Ovary (tissue), 3 donors: ENCODE results near the gene ADGRB2.

ENCODE experiments used
- CTCF ChIP-seq, 3 donors: fragments of 450-650 bp in 2 of 3; fragments of 200-600 bp in 1 of 3; IDR thresholded peaks; one replicate each; pipeline versions ENCODE4 v1.5.1 to v1.8.0; 2016 to 2022; ENCODE audit warnings: antibody characterized with exemption in 3 of 3, mild to moderate bottlenecking in 1 of 3
- POLR2A ChIP-seq: fragments of 450-650 bp; IDR thresholded peaks from one replicate; pipeline ENCODE4 v1.6.1; 2017; ENCODE audit warnings: antibody characterized with exemption, mild to moderate bottlenecking, moderate library complexity
- donor health status: DM: no; HTN: no; CAD: no.

DNA sequence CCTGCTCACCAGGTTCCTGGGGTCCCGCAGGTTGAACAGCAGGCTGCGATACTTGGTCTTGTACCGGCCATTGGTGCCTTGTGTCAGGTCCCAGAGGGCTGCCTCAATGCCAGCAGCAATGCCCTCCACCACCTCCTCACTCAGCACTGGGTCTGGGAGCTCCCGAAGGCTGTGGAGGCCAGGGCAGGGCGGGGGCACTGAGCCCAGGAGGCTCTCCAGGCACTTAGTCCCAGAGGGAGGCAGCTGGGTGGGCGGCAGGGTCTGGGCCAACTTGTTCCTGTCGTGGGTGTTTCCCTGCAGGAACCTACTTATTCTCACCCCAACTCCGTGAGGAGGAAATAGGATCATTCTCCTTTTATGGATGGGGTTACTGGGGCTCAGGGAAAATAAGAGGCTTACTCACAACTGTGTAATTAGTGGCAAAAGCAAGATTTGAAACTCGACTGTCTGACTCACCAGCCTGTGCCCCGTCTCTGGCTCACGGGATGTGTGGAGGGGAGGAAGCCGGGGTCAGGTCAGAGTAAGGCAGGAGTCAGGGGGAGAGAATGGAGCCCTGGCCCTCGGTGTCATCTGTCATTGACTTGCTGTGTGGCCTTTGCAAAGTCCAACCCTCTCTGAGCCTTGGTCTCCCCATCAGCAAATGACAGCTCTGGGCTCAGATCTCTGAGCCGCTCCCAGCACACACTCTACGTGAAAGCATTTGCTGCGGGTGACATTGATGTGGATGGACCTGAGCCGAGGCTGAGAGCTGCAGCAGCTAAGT, 34.5 kb upstream of the ADGRB2 start:
- TF ChIP-seq CTCF (IDR thresholded peaks at IDR 0.05) (no peak), POLR2A (no peak)
